Progenitor cell of endocrine pancreas (in vitro differentiated cells): ENCODE results near the gene KCNQ4. TPM values are rescaled to one million over a fixed set of nuclear protein-coding genes. Genes with fewer than 3 reads are reported as not detected.

Experiments used
- DNase-seq: peaks from one replicate; pipeline ENCODE4 v3.0.0; 2021; ENCODE audit warnings: low spot score; ENCODE audit not compliant: unreplicated experiment
- H3K27ac Mint-ChIP-seq: 2 replicates; pipeline ENCODE4 v1.8.0; 2021; ENCODE audit warnings: mild to moderate bottlenecking, moderate library complexity, mixed read lengths
- H3K27me3 Mint-ChIP-seq: 2 replicates; pipeline ENCODE4 v1.8.0; 2021; ENCODE audit warnings: mixed read lengths
- H3K36me3 Mint-ChIP-seq: 2 replicates; pipeline ENCODE4 v1.8.0; 2022; ENCODE audit warnings: mixed read lengths; ENCODE audit not compliant: insufficient read depth
- H3K4me1 Mint-ChIP-seq: 2 replicates; pipeline ENCODE4 v1.8.0; 2021; ENCODE audit warnings: low read depth, mixed read lengths
- H3K4me3 Mint-ChIP-seq: 2 replicates; pipeline ENCODE4 v1.8.0; 2021; ENCODE audit warnings: low read depth, mild to moderate bottlenecking, moderate library complexity, mixed read lengths
- H3K9me3 Mint-ChIP-seq: 2 replicates; pipeline ENCODE4 v1.8.0; 2021; ENCODE audit warnings: low read depth, mixed read lengths
- CTCF ChIP-seq: fragments of 200-600 bp; sonication (generic); IDR thresholded peaks from one replicate; pipeline ENCODE4 v1.5.0; 2021; ENCODE audit warnings: antibody characterized with exemption, mild to moderate bottlenecking; ENCODE audit not compliant: unreplicated experiment
- total RNA-seq: library from RNA; stranded (reverse); gene quantifications from 2 replicates; pipeline ENCODE4 v1.2.1, GENCODE V29; 2021

The KCNQ4 gene
- total RNA-seq, 1 donor from 2014 or later, result 0.67 TPM

DNA sequence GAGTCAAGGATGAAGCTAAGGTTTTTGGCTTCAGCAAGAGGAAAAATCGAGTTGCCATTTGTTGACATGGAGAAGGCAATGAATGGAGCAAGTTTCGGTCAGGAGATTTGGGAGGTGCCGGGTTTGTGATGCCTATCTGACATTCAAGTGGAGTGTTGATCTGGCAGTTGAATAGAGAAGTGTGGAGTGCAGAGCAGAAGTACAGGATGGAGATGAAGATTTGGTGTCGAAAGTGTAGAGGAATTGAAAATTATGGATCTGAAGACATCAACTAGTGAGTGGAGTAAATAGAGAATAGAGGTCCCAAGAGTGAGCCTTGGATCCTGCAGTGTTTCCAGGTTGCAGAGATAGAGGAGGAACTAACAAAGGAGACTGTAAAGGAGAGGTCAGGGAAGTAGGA is 52.7 kb downstream of the KCNQ4 start:
- Mint-ChIP-seq H3K27ac (no peak overlapping the region), H3K9me3 (no peaks in the 10 kb centered on the region), H3K36me3 (peaks cover 1% of the 10 kb centered on the region), H3K4me1 (peaks cover 2% of the 10 kb centered on the region), H3K4me3 (no peak overlapping the region), H3K27me3 (no peaks in the 10 kb centered on the region)
- no peak for DNase-seq
- no peak for TF ChIP-seq CTCF

DNA sequence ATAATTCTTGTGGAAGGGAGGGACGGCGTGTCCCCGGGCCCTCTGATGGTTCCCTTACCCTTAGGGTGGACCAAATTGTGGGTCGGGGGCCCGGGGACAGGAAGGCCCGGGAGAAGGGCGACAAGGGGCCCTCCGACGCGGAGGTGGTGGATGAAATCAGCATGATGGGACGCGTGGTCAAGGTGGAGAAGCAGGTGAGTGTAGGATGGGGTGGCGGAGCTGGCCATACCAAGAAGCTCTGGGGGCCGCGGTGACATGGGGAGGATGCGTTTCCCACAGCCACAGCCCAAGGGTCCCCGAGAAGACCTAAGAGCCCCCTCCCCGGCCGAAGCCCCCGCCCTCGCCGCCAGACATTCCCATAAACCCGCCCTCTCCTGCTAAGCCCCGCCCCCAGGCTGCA is 54.0 kb downstream of the KCNQ4 start:
- Mint-ChIP-seq H3K27ac (no peak overlapping the region), H3K27me3 (no peaks in the 10 kb centered on the region), H3K36me3 (peaks cover 1% of the 10 kb centered on the region), H3K9me3 (peaks cover 3% of the 10 kb centered on the region), H3K4me3 (no peak overlapping the region), H3K4me1 (peaks cover 2% of the 10 kb centered on the region)
- DNase-seq, result no peak
- no peak for TF ChIP-seq CTCF

DNA sequence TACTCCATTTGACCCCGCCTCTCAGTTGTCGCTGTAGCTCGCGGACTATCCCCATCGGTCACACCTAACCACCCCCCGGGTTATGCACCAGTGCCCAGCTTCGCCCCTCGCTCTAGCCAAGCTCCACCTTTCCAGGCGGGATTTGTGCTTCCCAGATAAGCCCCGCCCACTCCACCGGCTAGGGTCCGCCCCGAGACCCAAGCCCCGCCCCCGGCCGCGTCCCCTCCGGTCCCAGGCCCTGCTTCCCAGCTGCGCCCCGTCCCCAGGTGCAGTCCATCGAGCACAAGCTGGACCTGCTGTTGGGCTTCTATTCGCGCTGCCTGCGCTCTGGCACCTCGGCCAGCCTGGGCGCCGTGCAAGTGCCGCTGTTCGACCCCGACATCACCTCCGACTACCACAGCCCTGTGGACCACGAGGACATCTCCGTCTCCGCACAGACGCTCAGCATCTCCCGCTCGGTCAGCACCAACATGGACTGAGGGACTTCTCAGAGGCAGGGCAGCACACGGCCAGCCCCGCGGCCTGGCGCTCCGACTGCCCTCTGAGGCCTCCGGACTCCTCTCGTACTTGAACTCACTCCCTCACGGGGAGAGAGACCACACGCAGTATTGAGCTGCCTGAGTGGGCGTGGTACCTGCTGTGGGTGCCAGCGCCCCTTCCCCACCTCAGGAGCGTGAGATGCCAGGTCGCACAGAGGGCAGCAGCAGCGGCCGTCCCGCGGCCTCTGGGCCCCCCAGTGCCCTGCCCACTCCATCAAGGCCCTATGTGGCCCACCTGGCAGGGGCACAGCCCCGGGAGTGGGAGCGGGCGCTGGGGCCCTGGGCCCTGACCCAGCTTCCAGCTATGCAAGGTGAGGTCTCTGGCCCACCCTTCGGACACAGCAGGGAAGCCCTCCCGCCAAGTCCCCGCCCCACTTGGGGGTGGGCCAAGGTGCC is 54.7 kb downstream of the KCNQ4 start:
- no peak for TF ChIP-seq CTCF
- Mint-ChIP-seq H3K36me3 (peaks cover 1% of the 10 kb centered on the region), H3K4me1 (peaks cover 2% of the 10 kb centered on the region), H3K9me3 (peaks cover 6% of the 10 kb centered on the region), H3K27ac (no peak overlapping the region), H3K27me3 (no peaks in the 10 kb centered on the region), H3K4me3 (no peak overlapping the region)
- DNase-seq, result no peak

DNA sequence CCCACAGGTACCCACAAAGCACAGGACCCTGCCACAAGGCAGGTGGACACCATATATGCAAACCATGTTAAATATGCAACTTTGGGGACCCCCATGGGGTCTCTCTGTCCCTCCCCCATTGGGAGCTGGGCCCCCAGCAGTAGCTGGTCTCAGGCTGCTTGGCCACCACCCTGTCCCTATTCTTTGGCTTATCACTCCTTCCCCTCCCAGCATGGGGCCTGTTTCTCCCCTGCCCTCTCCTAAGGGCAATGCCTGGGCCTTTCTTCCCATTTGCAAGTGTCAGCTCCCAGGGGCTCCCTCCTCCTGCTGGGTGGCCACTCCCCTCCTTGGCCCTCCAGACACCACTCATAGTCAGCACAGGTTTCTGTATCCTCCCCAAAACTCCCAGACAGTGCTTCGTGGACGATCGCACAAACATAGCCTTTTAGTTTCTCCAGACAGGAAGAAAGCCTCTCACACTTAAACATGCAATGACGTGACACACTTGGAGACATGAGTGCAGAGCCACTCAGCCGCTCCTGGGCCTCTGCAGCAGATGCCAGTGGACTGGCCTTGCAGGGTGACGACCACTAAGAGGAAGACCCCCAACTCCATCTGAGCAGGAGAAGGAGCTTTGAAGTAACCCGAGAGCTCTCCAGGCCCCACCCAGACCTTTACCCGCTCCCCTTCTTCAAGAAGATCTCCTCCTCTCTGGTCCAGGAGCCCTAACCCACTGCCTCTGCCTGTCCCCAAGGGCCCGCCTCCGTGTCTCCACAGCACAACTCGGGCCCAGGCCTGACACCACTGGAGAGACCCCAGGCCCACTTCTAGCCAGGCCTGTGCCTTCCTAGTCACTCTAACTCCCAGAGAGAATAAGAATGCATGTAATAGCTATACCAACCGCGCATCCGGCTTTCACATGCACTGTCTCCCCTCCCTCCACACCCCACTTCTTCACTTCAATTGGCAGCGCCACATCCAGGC is 55.7 kb downstream of the KCNQ4 start:
- peaks cover 2% of the 10 kb centered on the region for H3K4me1 Mint-ChIP-seq
- no peak overlapping the region for H3K4me3 Mint-ChIP-seq
- peaks cover 6% of the 10 kb centered on the region for H3K9me3 Mint-ChIP-seq
- H3K27me3 Mint-ChIP-seq, result no peaks in the 10 kb centered on the region
- H3K36me3 Mint-ChIP-seq, result peaks cover 1% of the 10 kb centered on the region
- DNase-seq, result no peak
- TF ChIP-seq CTCF, result no peak
- peak overlapping the region; percentile 70 for H3K27ac Mint-ChIP-seq

DNA sequence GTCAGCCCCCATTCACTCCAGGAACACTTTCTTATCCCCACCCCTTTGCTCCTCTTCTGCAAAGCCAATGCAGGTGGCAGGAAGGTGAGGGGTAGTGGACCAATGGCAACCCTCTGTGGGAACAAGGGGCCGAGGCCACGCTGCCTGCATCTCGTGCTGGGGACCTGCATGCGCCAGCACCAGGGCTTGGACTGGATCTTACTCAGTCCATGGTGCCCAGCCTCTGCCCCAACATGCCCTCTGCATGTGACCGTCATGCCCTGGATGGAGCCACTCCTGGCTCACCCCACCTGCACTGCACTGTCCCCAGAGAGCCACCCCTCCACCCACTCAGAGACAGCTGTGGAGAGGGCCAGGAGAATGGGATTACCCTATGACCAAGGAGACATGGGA is 56.4 kb downstream of the KCNQ4 start:
- H3K4me1 Mint-ChIP-seq, result peaks cover 2% of the 10 kb centered on the region
- DNase-seq, result no peak
- peaks cover 1% of the 10 kb centered on the region for H3K36me3 Mint-ChIP-seq
- TF ChIP-seq CTCF, result no peak
- H3K4me3 Mint-ChIP-seq, result no peak overlapping the region
- no peaks in the 10 kb centered on the region for H3K27me3 Mint-ChIP-seq
- peaks cover 6% of the 10 kb centered on the region for H3K9me3 Mint-ChIP-seq
- H3K27ac Mint-ChIP-seq, result no peak overlapping the region
